SK-N-DZ (cell line): Measurements from ENCODE around the gene OPHN1.
"Not testable (repeated sequence)": the region's sequence is repeated elsewhere in the genome, so short reads cannot be mapped to it uniquely, and the experiment has no call there.

Source experiments
- DNase-seq: peaks from one replicate; pipeline ENCODE4 v3.0.0-alpha.2; 2015; ENCODE audit warnings: low spot score

The OPHN1 gene

GRCh38 chrX:68177542-68177941 lies 255.8 kb downstream of the OPHN1 start:
- DNase-seq = no peak

- DNase-seq = no peak
Measured at GRCh38 chrX:68175562-68175961, 257.7 kb downstream of the OPHN1 start.

GRCh38 chrX:68163441-68163840 lies 269.9 kb downstream of the OPHN1 start:
- no peak for DNase-seq

GRCh38 chrX:68147848-68148247 lies 285.4 kb downstream of the OPHN1 start:
- no peak for DNase-seq

- DNase-seq = peak; percentile 1
Measured at GRCh38 chrX:68146054-68146453, 287.2 kb downstream of the OPHN1 start.

GRCh38 chrX:68139791-68140190 lies 293.5 kb downstream of the OPHN1 start:
- no peak for DNase-seq

GRCh38 chrX:68133181-68133580 lies 300.1 kb downstream of the OPHN1 start:
- no peak for DNase-seq

- DNase-seq = no peak
Measured at GRCh38 chrX:68132749-68133148, 300.5 kb downstream of the OPHN1 start.

GRCh38 chrX:68121835-68122234 lies 311.5 kb downstream of the OPHN1 start:
- DNase-seq = no peak

GRCh38 chrX:68121371-68121770 lies 311.9 kb downstream of the OPHN1 start:
- DNase-seq = no peak

- DNase-seq = no peak
Measured at GRCh38 chrX:68115371-68115770, 317.9 kb downstream of the OPHN1 start.

GRCh38 chrX:68114573-68115129 lies 318.6 kb downstream of the OPHN1 start:
- no peak for DNase-seq

GRCh38 chrX:68113837-68114572 lies 319.3 kb downstream of the OPHN1 start:
- DNase-seq = no peak

- DNase-seq = no peak
Measured at GRCh38 chrX:68112321-68112720, 321.0 kb downstream of the OPHN1 start.

GRCh38 chrX:68109162-68109561 lies 324.1 kb downstream of the OPHN1 start:
- DNase-seq = no peak

GRCh38 chrX:68098431-68098830 lies 334.9 kb downstream of the OPHN1 start:
- no peak for DNase-seq

- DNase-seq = no peak
Measured at GRCh38 chrX:68090266-68090665, 343.0 kb downstream of the OPHN1 start.

GRCh38 chrX:68087526-68087925 lies 345.8 kb downstream of the OPHN1 start:
- DNase-seq = no peak

GRCh38 chrX:68086709-68087108 lies 346.6 kb downstream of the OPHN1 start:
- no peak for DNase-seq

GRCh38 chrX:68084765-68085164 lies 348.5 kb downstream of the OPHN1 start:
- no peak for DNase-seq

GRCh38 chrX:68083510-68083909 lies 349.8 kb downstream of the OPHN1 start:
- DNase-seq = no peak

GRCh38 chrX:68079961-68080360 lies 353.3 kb downstream of the OPHN1 start:
- DNase-seq = no peak

- not testable (repeated sequence) for DNase-seq
Measured at GRCh38 chrX:68078801-68079200, 354.5 kb downstream of the OPHN1 start.

GRCh38 chrX:68077378-68077777 lies 355.9 kb downstream of the OPHN1 start:
- DNase-seq = no peak
